HEK293T (cell line): ENCODE measurements around the gene MRNIP.

Source experiments
- CTCF ChIA-PET: fragments of 350-600 bp; formaldehyde crosslinking; extraction: SDS; loops from one replicate; lab custom pipeline; 2021; ENCODE audit warnings: antibody characterized with exemption, inconsistent platforms; lab: Yijun Ruan, JAX
- POLR2A ChIA-PET: fragments of 350-600 bp; formaldehyde crosslinking; extraction: SDS; loops from one replicate; lab custom pipeline; 2020; ENCODE audit warnings: antibody characterized with exemption, inconsistent platforms; lab: Yijun Ruan, JAX
- DNase-seq: peaks from one replicate; pipeline ENCODE4 v3.0.0; 2012; ENCODE audit warnings: mixed read lengths; ENCODE audit errors: extremely low spot score
- ARNT ChIP-seq: fragments of 450-650 bp; IDR thresholded peaks from 2 replicates; pipeline ENCODE4 v1.6.1; 2017; ENCODE audit warnings: mild to moderate bottlenecking
- BHLHE40 ChIP-seq: fragments of 450-650 bp; IDR thresholded peaks from 2 replicates; pipeline ENCODE4 v1.6.1; 2016; ENCODE audit warnings: mild to moderate bottlenecking, moderate library complexity, borderline replicate concordance
- CTBP1 ChIP-seq: fragments of 450-650 bp; IDR thresholded peaks from 2 replicates; pipeline ENCODE4 v1.6.1; 2016; ENCODE audit warnings: borderline replicate concordance
- ELF4 ChIP-seq: fragments of 450-650 bp; IDR thresholded peaks from 2 replicates; pipeline ENCODE4 v1.6.1; 2017; ENCODE audit warnings: antibody characterized with exemption
- FOXA1 ChIP-seq: fragments of 450-650 bp; IDR thresholded peaks from 2 replicates; pipeline ENCODE4 v1.6.1; 2016; ENCODE audit warnings: mild to moderate bottlenecking
- FOXK2 ChIP-seq: fragments of 450-650 bp; IDR thresholded peaks from 2 replicates; pipeline ENCODE4 v1.6.1; 2016; ENCODE audit warnings: mild to moderate bottlenecking
- FOXM1 ChIP-seq: fragments of 450-650 bp; IDR thresholded peaks from 2 replicates; pipeline ENCODE4 v1.6.1; 2017; ENCODE audit warnings: mild to moderate bottlenecking, borderline replicate concordance
- HDGF ChIP-seq: fragments of 450-650 bp; IDR thresholded peaks from 2 replicates; pipeline ENCODE4 v1.6.1; 2017; ENCODE audit warnings: antibody characterized with exemption, borderline replicate concordance
- L3MBTL2 ChIP-seq: fragments of 450-650 bp; conservative IDR thresholded peaks from 2 replicates; pipeline ENCODE4 v1.6.1; 2016; ENCODE audit warnings: mild to moderate bottlenecking
- LEF1 ChIP-seq: fragments of 450-650 bp; IDR thresholded peaks from 2 replicates; pipeline ENCODE4 v1.6.1; 2017; ENCODE audit warnings: mild to moderate bottlenecking, borderline replicate concordance
- NFRKB ChIP-seq: fragments of 450-650 bp; IDR thresholded peaks from 2 replicates; pipeline ENCODE4 v1.6.1; 2016; ENCODE audit warnings: mild to moderate bottlenecking, moderate library complexity
- SP1 ChIP-seq: fragments of 450-650 bp; IDR thresholded peaks from 2 replicates; pipeline ENCODE4 v1.6.1; 2017
- SUZ12 ChIP-seq: fragments of 450-650 bp; IDR thresholded peaks from 2 replicates; pipeline ENCODE4 v1.6.1; 2016; ENCODE audit warnings: mild to moderate bottlenecking
- TARDBP ChIP-seq: fragments of 450-650 bp; IDR thresholded peaks from 2 replicates; pipeline ENCODE4 v1.6.1; 2016
- ZNF384 ChIP-seq: fragments of 450-650 bp; IDR thresholded peaks from 2 replicates; pipeline ENCODE4 v1.6.1; 2016
- TF ChIP-seq, protein P1 (sequence below): fragments of 450-650 bp; IDR thresholded peaks from 2 replicates; pipeline ENCODE4 v1.6.1; 2016

Gene MRNIP

DNA sequence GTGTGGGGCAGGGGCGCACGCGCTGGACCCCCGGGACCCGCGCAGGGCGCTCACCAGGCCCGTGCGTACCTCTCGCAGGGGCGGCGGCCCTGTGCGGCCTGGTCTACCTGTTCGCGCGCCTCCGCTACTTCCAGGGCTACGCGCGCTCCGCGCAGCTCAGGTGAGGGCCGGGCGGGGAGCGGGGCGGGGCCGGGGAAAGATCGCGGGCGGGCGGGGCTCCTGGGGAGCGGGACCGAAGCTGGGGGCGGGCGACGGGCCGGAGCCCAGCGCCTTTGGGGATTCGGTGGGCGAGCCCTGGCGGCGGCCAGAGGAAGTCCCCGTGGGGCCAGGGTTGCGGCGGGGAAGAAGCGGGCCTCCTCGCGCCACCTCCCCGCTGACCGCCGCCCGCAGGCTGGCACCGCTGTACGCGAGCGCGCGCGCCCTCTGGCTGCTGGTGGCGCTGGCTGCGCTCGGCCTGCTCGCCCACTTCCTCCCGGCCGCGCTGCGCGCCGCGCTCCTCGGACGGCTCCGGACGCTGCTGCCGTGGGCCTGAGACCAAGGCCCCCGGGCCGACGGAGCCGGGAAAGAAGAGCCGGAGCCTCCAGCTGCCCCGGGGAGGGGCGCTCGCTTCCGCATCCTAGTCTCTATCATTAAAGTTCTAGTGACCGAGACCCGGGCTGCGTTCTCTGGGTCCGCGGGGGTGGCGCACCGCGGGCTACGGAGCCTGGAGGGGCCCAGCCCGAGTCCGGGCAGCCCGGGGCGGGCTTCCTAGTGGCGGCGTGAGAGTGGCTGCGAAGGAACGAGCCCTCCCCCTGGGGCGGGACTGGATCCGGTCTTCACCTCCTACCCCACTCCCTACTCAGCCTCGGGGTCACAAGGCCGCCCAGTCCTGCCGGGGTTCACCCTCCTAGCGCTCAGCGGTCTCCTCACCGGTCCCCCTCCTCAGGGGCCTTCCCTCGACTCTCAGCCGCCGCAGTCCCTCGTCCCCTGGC, 62.5 kb downstream of the MRNIP start:
- POLR2A ChIA-PET, result interaction anchor here (0.8 kb wide), 1 partner anchor 413 kb away, joined by 3 read pairs; the partner anchor contains the start of gene RASGEF1C
- CTCF ChIA-PET, result interaction anchor here (0.7 to 1.7 kb wide), 2 partner anchors 33 to 206 kb away, joined by 3 to 8 read pairs; no protein-coding TSS in a partner anchor
- TF ChIP-seq LEF1 (no peak), FOXK2 (no peak), NFRKB (no peak), ELF4 (no peak), BHLHE40 (no peak), ARNT (no peak)
- TF ChIP-seq, protein P1, sequence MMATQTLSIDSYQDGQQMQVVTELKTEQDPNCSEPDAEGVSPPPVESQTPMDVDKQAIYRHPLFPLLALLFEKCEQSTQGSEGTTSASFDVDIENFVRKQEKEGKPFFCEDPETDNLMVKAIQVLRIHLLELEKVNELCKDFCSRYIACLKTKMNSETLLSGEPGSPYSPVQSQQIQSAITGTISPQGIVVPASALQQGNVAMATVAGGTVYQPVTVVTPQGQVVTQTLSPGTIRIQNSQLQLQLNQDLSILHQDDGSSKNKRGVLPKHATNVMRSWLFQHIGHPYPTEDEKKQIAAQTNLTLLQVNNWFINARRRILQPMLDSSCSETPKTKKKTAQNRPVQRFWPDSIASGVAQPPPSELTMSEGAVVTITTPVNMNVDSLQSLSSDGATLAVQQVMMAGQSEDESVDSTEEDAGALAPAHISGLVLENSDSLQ, result no peak

DNA sequence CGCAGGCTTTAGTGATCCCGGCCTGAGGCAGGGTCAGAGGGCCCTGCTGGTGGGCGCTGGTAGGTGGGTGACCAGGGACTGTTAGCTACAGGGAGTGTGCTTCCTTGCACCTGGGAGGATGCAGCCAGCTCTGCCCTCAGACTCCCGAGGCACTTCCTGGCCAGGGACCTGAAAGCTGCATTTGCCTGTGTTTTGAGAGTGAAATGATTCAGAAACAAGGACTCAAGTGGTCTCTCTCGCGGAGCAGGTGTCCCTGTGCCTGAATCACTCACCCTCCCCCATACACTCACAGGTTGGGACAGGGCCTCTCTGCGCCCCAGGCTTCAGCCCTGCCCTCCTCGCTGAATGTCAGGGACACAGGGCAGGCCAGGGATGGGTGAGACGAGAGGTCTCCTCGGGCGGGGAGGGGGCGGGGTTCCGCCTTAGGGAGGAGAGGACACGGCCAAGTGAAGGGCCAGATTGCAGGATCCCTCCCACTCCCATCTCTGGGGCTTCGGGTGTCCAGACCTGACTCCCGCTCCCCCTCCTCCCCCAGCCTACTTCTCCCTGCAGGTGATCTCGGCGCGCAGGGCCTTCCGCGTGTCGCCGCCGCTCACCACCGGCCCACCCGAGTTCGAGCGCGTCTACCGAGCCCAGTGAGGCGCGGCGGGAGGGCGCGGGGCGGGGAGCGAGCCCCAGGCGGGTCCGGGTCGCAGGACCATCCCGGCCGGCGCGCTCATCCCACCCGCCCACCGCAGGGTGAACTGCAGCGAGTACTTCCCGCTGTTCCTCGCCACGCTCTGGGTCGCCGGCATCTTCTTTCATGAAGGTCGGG, 63.4 kb downstream of the MRNIP start:
- CTCF ChIA-PET, result interaction anchor here (1.7 kb wide), 1 partner anchor 32 kb away, joined by 8 read pairs; no protein-coding TSS in a partner anchor
- TF ChIP-seq SUZ12 (no peak), FOXA1 (no peak), LEF1 (no peak), ELF4 (no peak), FOXM1 (no peak), HDGF (no peak), CTBP1 (no peak)
- POLR2A ChIA-PET, result no interaction called here
- peak; percentile 49 for DNase-seq

More for the DNA sequence above, 62.5 kb downstream of the MRNIP start:
- peak; percentile 82 for DNase-seq

DNA sequence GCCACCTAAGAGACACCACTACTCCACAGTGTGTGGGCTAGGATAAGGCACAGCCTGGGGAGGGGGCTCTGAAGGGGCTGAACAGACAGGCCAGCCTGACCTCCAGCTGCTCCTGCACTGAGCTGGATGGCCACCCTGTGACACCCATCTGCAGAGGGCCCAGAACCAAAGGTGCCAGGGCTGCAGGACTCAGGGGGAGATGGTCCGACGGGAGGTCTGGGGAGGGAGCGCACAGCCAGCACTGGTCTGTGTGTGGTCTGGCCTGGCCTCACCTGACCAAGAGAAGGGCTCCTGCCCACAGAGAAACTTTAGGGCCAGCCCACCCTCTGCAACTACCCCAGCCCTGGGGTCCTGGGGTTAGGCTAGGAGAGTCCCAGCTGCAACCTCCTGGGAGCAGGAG, 64.0 kb downstream of the MRNIP start:
- no peak for DNase-seq
- CTCF ChIA-PET, result interaction anchor here (1.7 kb wide), 1 partner anchor 31 kb away, joined by 8 read pairs; no protein-coding TSS in a partner anchor
- TF ChIP-seq ELF4 (no peak), L3MBTL2 (no peak), CTBP1 (no peak), ZNF384 (no peak), ARNT (no peak), FOXM1 (no peak), BHLHE40 (no peak), TARDBP (no peak), HDGF (no peak), FOXK2 (no peak), NFRKB (no peak)
- TF ChIP-seq, protein P1, result no peak
- POLR2A ChIA-PET, result no interaction called here

DNA sequence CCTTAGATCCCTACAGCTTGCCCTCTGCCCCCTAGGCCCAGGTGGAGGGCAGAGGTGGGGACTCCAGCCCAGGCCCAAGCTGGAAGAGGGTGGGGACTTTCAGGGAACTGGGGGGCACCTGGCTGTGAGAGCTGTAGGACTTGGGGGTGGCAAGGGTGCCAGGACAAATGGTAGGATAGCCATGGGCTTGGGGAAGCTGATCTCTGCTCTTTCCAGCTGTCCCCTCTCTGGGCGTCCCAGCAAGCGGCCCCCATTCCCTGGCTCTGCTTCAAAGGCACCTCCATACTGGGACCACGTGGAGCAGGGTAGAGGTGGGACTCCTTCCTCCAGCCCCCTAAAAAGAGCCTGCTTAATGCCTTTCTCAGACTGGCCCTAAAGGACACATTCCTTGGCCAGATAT, 64.4 kb downstream of the MRNIP start:
- TF ChIP-seq FOXM1 (no peak), SP1 (no peak), HDGF (no peak), L3MBTL2 (no peak), ARNT (no peak), CTBP1 (no peak), TARDBP (no peak)
- TF ChIP-seq, protein P1, result no peak
- ChIA-PET POLR2A (no interaction called here), CTCF (interaction anchor here (1.0 to 1.7 kb wide), 2 partner anchors 31 kb away, joined by 4 to 8 read pairs; no protein-coding TSS in a partner anchor)
- DNase-seq, result no peak

DNA sequence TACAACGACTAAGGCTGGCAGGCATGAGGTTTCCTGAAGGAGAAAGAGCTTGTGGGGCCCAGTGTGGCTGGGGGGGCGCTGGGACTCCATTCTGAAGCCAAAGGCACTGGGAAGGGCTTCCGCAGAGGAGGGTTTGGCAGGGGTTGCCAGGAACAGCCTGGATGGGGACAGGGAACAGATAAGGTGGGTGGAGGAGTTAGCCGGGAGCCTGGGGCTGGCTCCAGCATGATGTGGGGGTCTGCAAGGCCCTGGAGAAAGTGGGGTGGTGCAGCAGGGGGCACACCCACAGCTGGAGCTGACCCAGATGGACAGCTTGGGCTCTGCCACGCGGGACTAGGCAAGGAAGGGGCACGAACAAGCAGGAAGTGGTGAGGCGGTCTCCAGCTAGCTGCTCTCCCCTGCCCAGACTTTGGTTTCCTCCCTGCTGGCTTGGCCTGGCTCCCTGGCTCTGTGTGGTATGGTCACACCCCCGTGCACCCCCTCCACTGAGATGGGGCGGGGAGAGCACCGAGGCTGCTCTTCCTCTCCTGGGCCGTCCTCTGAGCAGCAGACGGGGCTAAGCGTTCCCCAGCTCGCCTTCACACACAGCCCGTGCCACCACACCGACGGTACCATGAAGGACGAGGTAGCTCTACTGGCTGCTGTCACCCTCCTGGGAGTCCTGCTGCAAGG, 65.0 kb downstream of the MRNIP start, which contains the start of gene LTC4S:
Gene LTC4S, plus strand, starts transcription at position 519 of the 672 bp plus-strand sequence. Its CDS starts 95 bp downstream, at position 614.
- ChIA-PET CTCF (interaction anchor here (0.6 to 1.0 kb wide), 2 partner anchors 31 to 140 kb away, joined by 3 to 4 read pairs; no protein-coding TSS in a partner anchor), POLR2A (no interaction called here)
- no peak for TF ChIP-seq CTBP1
- no peak for TF ChIP-seq SUZ12
- no peak for TF ChIP-seq FOXM1
- TF ChIP-seq TARDBP, result no peak
- TF ChIP-seq FOXK2, result no peak
- no peak for DNase-seq
